ENCODE data around the gene TGFB2.

Gene TGFB2

DNA sequence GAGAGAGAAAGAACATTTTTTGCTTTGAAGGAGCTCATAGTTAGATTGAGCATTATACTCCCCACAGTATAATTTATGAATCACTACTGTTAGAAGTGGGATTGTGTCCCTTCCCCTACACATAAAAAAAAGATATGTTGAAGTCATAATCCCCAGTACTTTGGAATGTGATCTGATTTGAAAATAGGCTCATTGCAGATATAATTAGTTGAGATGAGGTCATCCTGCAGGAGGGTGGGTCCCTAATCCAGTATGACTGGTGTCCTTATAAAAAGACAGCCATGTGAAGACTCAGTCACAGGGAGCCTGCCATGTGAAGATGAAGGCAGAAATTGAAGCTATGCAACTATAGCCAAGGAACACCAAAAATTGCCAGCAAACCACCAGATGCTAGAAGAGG is 76.4 kb downstream of the TGFB2 start:
- Histone ChIP-seq H3K27ac (replicated peaks) (no peak overlapping the region), H3K27me3 (ENCODE audit: insufficient read depth, poor library complexity, severe bottlenecking) (peaks cover 2% of the 10 kb centered on the region), H3K4me3 (replicated peaks; ENCODE audit: insufficient read depth, low read length) (no peak overlapping the region)
- TF ChIP-seq POLR2AphosphoS5 (IDR thresholded peaks at IDR 0.05; ENCODE audit: low read depth) = no peak
- no peak for TF ChIP-seq GABPA (IDR thresholded peaks at IDR 0.05; ENCODE audit: low read depth)
- TF ChIP-seq SPI1 (IDR thresholded peaks at IDR 0.05; ENCODE audit: borderline replicate concordance, low read depth) = no peak
- TF ChIP-seq, protein P1, sequence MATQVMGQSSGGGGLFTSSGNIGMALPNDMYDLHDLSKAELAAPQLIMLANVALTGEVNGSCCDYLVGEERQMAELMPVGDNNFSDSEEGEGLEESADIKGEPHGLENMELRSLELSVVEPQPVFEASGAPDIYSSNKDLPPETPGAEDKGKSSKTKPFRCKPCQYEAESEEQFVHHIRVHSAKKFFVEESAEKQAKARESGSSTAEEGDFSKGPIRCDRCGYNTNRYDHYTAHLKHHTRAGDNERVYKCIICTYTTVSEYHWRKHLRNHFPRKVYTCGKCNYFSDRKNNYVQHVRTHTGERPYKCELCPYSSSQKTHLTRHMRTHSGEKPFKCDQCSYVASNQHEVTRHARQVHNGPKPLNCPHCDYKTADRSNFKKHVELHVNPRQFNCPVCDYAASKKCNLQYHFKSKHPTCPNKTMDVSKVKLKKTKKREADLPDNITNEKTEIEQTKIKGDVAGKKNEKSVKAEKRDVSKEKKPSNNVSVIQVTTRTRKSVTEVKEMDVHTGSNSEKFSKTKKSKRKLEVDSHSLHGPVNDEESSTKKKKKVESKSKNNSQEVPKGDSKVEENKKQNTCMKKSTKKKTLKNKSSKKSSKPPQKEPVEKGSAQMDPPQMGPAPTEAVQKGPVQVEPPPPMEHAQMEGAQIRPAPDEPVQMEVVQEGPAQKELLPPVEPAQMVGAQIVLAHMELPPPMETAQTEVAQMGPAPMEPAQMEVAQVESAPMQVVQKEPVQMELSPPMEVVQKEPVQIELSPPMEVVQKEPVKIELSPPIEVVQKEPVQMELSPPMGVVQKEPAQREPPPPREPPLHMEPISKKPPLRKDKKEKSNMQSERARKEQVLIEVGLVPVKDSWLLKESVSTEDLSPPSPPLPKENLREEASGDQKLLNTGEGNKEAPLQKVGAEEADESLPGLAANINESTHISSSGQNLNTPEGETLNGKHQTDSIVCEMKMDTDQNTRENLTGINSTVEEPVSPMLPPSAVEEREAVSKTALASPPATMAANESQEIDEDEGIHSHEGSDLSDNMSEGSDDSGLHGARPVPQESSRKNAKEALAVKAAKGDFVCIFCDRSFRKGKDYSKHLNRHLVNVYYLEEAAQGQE (IDR thresholded peaks at IDR 0.05; ENCODE audit: insufficient replicate concordance, low read depth) = no peak
- TF ChIP-seq CTCF (IDR thresholded peaks at IDR 0.05; ENCODE audit: insufficient read depth, low read length) = no peak
- DNase-seq (ENCODE audit: low read depth in 1 of 2, low spot score in 1 of 2) = no peak

DNA sequence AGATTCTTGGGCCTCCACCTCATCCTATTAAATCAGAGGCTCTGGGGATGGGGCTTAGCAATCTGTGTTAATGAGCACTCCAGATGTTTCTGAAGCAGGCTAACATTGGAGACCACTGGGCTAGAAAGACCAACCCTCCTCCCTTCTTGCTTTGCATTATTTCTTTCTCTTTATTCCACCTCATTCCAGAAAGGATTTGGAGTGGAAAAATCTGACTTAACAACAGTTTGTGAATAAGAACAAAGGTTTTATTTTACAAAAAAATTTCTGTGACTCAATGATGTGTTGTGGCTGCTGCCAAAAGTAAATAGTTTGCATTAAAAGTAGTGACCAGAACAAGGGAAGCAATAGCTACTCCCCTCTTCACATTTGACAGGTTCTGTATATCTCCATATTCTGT is 79.4 kb downstream of the TGFB2 start:
- Histone ChIP-seq H3K27me3 (ENCODE audit: insufficient read depth, poor library complexity, severe bottlenecking) (peaks cover 2% of the 10 kb centered on the region), H3K27ac (replicated peaks) (no peak overlapping the region)
- no peak for TF ChIP-seq GABPA (IDR thresholded peaks at IDR 0.05; ENCODE audit: low read depth)
- TF ChIP-seq, protein P1 (IDR thresholded peaks at IDR 0.05; ENCODE audit: insufficient replicate concordance, low read depth) = no peak
- no peak for TF ChIP-seq SPI1 (IDR thresholded peaks at IDR 0.05; ENCODE audit: borderline replicate concordance, low read depth)
- no peak for TF ChIP-seq CTCF (IDR thresholded peaks at IDR 0.05; ENCODE audit: insufficient read depth, low read length)
- no peak for TF ChIP-seq POLR2AphosphoS5 (IDR thresholded peaks at IDR 0.05; ENCODE audit: low read depth)

DNA sequence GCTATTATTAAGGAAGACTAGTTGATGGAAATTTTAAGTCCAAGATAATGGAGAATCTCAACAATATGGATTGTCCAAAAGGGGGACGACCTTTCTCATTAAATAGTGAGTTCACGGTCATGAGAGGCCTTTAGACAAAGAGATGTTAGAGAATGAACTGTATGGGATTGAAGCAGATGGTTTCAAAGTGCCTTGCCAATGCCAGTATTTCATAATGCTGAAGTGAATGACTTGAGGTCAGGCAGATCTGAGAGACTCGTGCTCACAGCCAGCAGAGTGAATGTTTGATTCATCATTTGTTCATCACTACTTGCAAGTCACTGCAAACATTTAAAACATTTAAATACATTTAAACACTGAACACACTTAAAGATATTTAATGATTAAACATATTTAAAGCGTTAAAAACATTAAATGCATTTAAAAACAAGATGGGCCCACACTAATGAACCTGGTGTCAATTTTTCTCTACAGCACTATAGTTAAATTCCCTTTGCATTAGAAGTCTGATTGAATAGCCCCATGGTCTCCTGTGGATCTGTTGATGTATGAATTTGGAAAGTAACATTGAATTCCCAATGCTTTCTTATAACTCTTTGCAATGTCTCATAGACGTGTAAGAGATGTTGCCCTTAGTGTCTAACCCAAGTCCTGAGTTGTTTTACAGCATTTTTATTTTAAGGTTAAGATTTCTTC is 80.7 kb downstream of the TGFB2 start:
- Histone ChIP-seq H3K27me3 (ENCODE audit: insufficient read depth, poor library complexity, severe bottlenecking) (peaks cover 2% of the 10 kb centered on the region), H3K27ac (replicated peaks) (no peak overlapping the region), H3K4me3 (replicated peaks; ENCODE audit: insufficient read depth, low read length) (no peak overlapping the region)
- TF ChIP-seq GABPA (IDR thresholded peaks at IDR 0.05; ENCODE audit: low read depth) (no peak), POLR2AphosphoS5 (IDR thresholded peaks at IDR 0.05; ENCODE audit: low read depth) (no peak), SPI1 (IDR thresholded peaks at IDR 0.05; ENCODE audit: borderline replicate concordance, low read depth) (no peak), CTCF (IDR thresholded peaks at IDR 0.05; ENCODE audit: insufficient read depth, low read length) (no peak)
- TF ChIP-seq, protein P1 (IDR thresholded peaks at IDR 0.05; ENCODE audit: insufficient replicate concordance, low read depth) = no peak
- DNase-seq (ENCODE audit: low read depth in 1 of 2, low spot score in 1 of 2) = no peak

More for the DNA sequence above, 79.4 kb downstream of the TGFB2 start:
- H3K4me3 ChIP-seq (replicated peaks; ENCODE audit: insufficient read depth, low read length) = no peak overlapping the region
- no peak for DNase-seq (ENCODE audit: low read depth in 1 of 2, low spot score in 1 of 2)
